NT2/D1 (cell line): Measurements from ENCODE around the gene SAMD10.

Source experiments
- DNase-seq: peaks from one replicate; pipeline ENCODE4 v3.0.0-alpha.2; 2011; ENCODE audit warnings: low read depth, low spot score
- H3K27me3 ChIP-seq: 2 replicates; pipeline ENCODE4 v1.6.0; 2011; ENCODE audit warnings: mild to moderate bottlenecking; ENCODE audit not compliant: insufficient read length, insufficient read depth
- H3K36me3 ChIP-seq: 2 replicates; pipeline ENCODE4 v1.6.1; 2011; ENCODE audit warnings: mild to moderate bottlenecking, low read length, mixed read lengths; ENCODE audit not compliant: insufficient read depth, insufficient read length
- H3K4me1 ChIP-seq: 2 replicates; pipeline ENCODE4 v1.5.1; 2011; ENCODE audit not compliant: insufficient read depth, insufficient read length
- H3K4me3 ChIP-seq: 2 replicates; pipeline ENCODE4 v1.5.1; 2011; ENCODE audit warnings: low read depth; ENCODE audit not compliant: insufficient read length
- H3K9ac ChIP-seq: 2 replicates; pipeline ENCODE4 v1.6.0; 2011; ENCODE audit warnings: low read depth; ENCODE audit not compliant: insufficient read length
- H3K9me3 ChIP-seq: 2 replicates; pipeline ENCODE4 v1.5.1; 2011; ENCODE audit warnings: mild to moderate bottlenecking, low read length; ENCODE audit not compliant: insufficient read depth
- SUZ12 ChIP-seq: IDR thresholded peaks from 2 replicates; pipeline ENCODE4 v1.6.1; 2011; ENCODE audit not compliant: insufficient read length, insufficient read depth; ENCODE audit errors: extremely low read depth
- YY1 ChIP-seq: IDR thresholded peaks from 2 replicates; pipeline ENCODE4 v1.6.1; 2011; ENCODE audit not compliant: insufficient read length, insufficient read depth
- ZNF274 ChIP-seq: IDR thresholded peaks from 2 replicates; pipeline ENCODE4 v1.6.1; 2011; ENCODE audit warnings: mild to moderate bottlenecking, low read depth, low read length

SAMD10 gene

DNA sequence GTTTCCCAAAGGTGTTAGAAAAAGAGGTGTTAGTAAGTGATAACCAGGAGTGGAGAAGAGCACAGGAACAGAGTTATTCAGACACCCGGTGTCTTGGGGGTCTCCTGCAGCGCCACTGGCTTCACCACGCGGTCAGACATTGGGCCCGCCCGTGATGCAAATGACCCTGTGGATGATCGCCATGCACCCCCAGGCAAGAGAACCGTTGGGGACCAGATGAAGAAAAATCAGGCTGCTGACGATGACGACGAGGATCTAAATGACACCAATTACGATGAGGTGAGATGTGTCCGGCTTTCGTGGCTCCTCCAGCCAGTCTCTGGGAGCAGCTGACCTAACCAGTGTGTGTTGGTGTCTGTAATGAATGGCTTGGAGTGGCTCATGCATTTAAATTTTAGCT, 3.5 kb upstream of the SAMD10 start:
- H3K4me1 ChIP-seq = peaks cover 15% of the 10 kb centered on the region
- no peaks in the 10 kb centered on the region for H3K9me3 ChIP-seq
- no peak overlapping the region for H3K9ac ChIP-seq
- H3K4me3 ChIP-seq = no peak overlapping the region
- peaks cover 52% of the 10 kb centered on the region for H3K36me3 ChIP-seq
- DNase-seq = no peak
- H3K27me3 ChIP-seq = peaks cover 23% of the 10 kb centered on the region
- TF ChIP-seq SUZ12 (no peak), YY1 (no peak), ZNF274 (no peak)

DNA sequence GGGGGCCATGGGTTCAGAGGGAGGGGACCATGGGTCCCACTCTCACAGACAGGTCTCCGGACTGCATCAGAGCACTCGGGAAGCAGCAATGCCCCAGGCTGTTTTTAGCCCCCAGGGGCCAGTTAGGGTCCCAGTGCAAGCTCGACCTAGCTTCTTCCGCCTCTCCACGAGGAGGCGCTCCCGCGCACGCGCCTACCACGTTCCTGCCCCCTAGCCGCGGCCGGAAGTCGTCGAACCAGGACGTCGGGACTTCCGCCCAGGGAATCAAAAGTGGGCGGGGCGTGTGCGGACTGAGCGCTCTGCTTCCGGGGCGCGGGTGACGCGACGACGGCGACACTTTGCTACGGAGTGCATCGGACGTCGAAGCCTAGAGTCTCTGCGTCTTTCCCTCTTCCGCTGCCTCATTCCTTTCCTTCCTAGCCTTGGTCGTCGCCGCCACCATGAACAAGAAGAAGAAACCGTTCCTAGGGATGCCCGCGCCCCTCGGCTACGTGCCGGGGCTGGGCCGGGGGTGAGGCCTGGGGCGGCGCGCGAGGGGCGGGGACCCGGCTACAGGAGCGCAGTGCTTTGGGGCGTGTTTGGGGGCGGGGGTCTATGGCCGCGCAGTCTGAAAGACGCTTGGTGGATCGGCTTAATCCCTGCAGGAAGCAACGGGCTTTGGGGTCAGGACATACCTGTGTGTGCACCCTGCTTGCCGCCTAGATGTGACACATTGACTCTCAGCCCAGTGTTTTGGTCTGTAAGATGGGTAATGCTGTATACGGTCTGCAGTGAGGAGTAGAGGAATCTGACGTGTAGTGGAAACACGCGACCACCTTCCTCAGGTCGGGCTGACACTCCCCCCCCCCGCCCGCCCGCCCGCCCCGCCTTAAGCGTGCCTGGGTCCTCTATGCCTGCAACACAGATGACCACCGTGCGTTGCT, 1.6 kb upstream of the SAMD10 start, which contains the start of gene PRPF6:
PRPF6 (plus strand) TSS at position 327 of the 923 bp plus-strand sequence; CDS start at position 441, 114 bp downstream.
- H3K27me3 ChIP-seq = peaks cover 34% of the 10 kb centered on the region
- DNase-seq = peak; percentile 98
- H3K36me3 ChIP-seq = peaks cover 36% of the 10 kb centered on the region
- peak within 1 kb of the TSS; percentile 88 for H3K4me3 ChIP-seq
- peaks cover 22% of the 10 kb centered on the region for H3K4me1 ChIP-seq
- no peaks in the 10 kb centered on the region for H3K9me3 ChIP-seq
- H3K9ac ChIP-seq = peak within 1 kb of the TSS; percentile 91
- TF ChIP-seq ZNF274 (no peak), SUZ12 (no peak), YY1 (no peak)

DNA sequence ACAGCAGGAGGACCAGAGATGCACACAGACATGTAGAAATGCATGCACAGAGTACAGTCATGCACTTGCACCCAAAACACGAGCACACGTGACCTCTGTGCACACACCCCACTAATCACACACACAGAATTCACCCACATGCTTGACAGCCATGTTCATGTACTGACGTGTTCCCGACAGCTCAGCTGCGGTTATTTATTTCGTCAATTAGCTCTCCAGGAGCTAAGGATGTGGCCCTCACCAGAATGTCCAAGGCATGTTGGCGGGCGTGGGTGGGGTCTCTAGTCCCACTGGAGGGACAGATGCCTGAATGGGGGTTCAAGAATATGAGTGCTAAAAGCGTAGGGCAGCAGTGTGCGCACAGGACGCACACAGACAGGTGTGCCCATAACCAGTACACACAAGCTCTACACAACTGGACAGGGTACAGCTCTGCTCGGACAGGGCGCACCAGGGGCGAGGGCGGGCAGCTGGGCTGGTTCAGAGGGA, 919 bp upstream of the SAMD10 start:
- TF ChIP-seq YY1 (no peak), ZNF274 (no peak)
- Histone ChIP-seq H3K9ac (peak overlapping the region; percentile 73), H3K9me3 (no peaks in the 10 kb centered on the region), H3K4me3 (peak overlapping the region; percentile 65), H3K36me3 (peaks cover 29% of the 10 kb centered on the region), H3K4me1 (peaks cover 22% of the 10 kb centered on the region), H3K27me3 (peaks cover 34% of the 10 kb centered on the region)
- DNase-seq = no peak

DNA sequence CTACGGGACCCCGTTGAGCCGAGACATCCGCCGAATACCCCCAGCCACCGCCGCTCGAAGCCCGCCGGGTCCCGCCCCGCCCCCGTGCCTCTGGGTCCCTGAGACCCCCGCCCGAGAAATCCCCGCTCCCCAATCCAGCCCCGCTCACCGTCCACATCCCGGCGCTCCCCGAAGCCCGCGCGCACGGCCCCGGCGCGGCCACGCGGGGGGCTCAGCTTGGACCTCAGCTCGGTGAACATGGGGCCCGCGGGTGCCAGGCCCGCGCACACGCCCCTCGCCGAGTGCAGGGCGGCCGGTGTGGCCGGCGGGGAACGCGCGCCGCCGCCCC, 249 bp downstream of the SAMD10 start:
- H3K9ac ChIP-seq = peak overlapping the region; percentile 81
- peaks cover 34% of the 10 kb centered on the region for H3K27me3 ChIP-seq
- no peak for DNase-seq
- peaks cover 18% of the 10 kb centered on the region for H3K36me3 ChIP-seq
- H3K4me3 ChIP-seq = peak overlapping the region; percentile 65
- H3K4me1 ChIP-seq = peaks cover 24% of the 10 kb centered on the region
- TF ChIP-seq SUZ12 = no peak
- TF ChIP-seq ZNF274 = no peak
- TF ChIP-seq YY1 = no peak
- H3K9me3 ChIP-seq = no peaks in the 10 kb centered on the region

DNA sequence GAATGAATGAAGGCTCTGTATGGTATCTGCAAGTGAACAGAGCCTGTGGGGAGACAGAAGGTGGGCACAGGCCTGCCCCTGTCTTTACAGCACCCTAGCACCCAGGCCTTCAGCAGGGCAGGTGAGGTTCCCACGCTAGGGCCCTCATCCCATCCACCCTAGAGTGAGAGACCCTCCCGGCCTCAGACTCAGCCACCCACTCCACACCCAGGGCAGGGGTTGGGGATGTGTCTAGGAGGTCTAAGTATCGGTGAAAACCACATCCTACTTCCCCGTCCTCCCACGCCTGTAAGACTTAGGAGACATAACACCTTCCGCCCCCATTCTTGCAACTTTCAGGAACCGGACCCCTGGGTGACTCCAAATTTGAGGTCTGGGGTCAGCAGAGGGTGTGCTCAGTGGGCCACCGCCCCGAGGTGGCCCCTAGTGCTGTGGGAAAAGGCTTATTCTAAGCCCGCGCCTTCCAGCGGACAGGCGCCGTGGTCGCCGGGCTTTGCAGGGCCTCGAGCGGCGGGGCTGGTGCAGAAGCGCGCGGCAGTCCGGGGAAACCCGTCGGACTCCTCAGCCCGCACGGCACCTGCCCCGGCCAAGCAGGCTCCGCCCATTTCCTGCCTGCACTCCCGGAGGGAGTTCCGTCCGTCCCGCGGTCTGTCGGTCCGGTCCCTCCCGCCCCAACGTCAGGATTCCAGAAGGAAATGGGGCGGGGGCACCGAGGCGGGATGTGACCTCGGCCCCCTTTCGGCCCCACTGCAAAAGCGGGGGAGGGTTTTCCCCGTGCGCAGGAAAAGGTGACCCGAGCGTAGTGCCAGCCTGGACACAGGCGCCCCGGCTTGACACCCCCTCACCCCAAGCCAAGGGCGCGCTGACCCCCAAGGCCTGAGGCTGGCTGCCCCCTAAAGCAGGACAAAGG, 868 bp downstream of the SAMD10 start:
- Histone ChIP-seq H3K9me3 (no peaks in the 10 kb centered on the region), H3K4me3 (peak overlapping the region; percentile 65), H3K9ac (peak overlapping the region; percentile 81), H3K27me3 (peaks cover 34% of the 10 kb centered on the region), H3K4me1 (peaks cover 26% of the 10 kb centered on the region), H3K36me3 (peaks cover 12% of the 10 kb centered on the region)
- no peak for DNase-seq
- TF ChIP-seq ZNF274 (no peak), YY1 (no peak), SUZ12 (no peak)

GRCh38 chr20:63977739-63978276, 1.6 kb downstream of the SAMD10 start:
- Histone ChIP-seq H3K4me3 (no peak overlapping the region), H3K36me3 (peaks cover 5% of the 10 kb centered on the region), H3K4me1 (peaks cover 29% of the 10 kb centered on the region), H3K27me3 (peaks cover 34% of the 10 kb centered on the region), H3K9ac (no peak overlapping the region), H3K9me3 (no peaks in the 10 kb centered on the region)
- DNase-seq = no peak
- TF ChIP-seq SUZ12 (no peak), ZNF274 (no peak), YY1 (no peak)
